WTC11 (cell line): ENCODE measurements around the gene HNRNPC.
"Not testable (repeated sequence)": the region's sequence is repeated elsewhere in the genome, so short reads cannot be mapped to it uniquely, and the experiment has no call there.

ENCODE experiments used
- ATF2 ChIP-seq: sonication (generic); formaldehyde crosslinking; IDR thresholded peaks from 2 replicates; pipeline ENCODE4 v1.8.1; 2022; ENCODE audit warnings: low read depth, missing genetic modification reagents, borderline replicate concordance
- ATF3 ChIP-seq: sonication (generic); formaldehyde crosslinking; conservative IDR thresholded peaks from 2 replicates; pipeline ENCODE4 v1.8.1; 2022; ENCODE audit warnings: mild to moderate bottlenecking, missing genetic modification reagents
- CREB1 ChIP-seq: sonication (generic); formaldehyde crosslinking; IDR thresholded peaks from 2 replicates; pipeline ENCODE4 v1.8.0; 2023; ENCODE audit warnings: mild to moderate bottlenecking, missing genetic modification reagents
- CTCF ChIP-seq: fragments of 200-600 bp; IDR thresholded peaks from 2 replicates; pipeline ENCODE4 v1.8.0; 2022; ENCODE audit warnings: antibody characterized with exemption
- FOXP1 ChIP-seq: sonication (generic); formaldehyde crosslinking; IDR thresholded peaks from 2 replicates; pipeline ENCODE4 v1.8.0; 2022; ENCODE audit warnings: missing genetic modification reagents, mild to moderate bottlenecking, moderate library complexity, borderline replicate concordance
- PRDM15 ChIP-seq: sonication (generic); formaldehyde crosslinking; IDR thresholded peaks from 2 replicates; pipeline ENCODE4 v1.8.0; 2022; ENCODE audit warnings: missing genetic modification reagents
- SMAD3 ChIP-seq: sonication (generic); formaldehyde crosslinking; IDR thresholded peaks from 2 replicates; pipeline ENCODE4 v1.8.0; 2022; ENCODE audit warnings: missing genetic modification reagents, mild to moderate bottlenecking, borderline replicate concordance
- USF2 ChIP-seq: sonication (generic); formaldehyde crosslinking; IDR thresholded peaks from 2 replicates; pipeline ENCODE4 v1.8.1; 2023; ENCODE audit warnings: mild to moderate bottlenecking, missing genetic modification reagents, moderate library complexity
- ZBTB43 ChIP-seq: sonication (generic); formaldehyde crosslinking; IDR thresholded peaks from 2 replicates; pipeline ENCODE4 v1.8.1; 2023; ENCODE audit warnings: mild to moderate bottlenecking, missing genetic modification reagents

GRCh38 chr14:21286516-21286915, 17.3 kb upstream of the HNRNPC start:
- not testable (repeated sequence) for TF ChIP-seq CTCF; ZBTB43; CREB1 (CRISPR knock-in tag); SMAD3 (CRISPR knock-in tag); FOXP1 (CRISPR knock-in tag); ATF2 (CRISPR knock-in tag); USF2 (CRISPR knock-in tag); PRDM15 (CRISPR knock-in tag); ATF3
